Measurements from ENCODE around the gene GRIK4.
A peak's percentile ranks its signal among the peaks of the same experiment; 100 is the strongest.

GRIK4 gene

DNA sequence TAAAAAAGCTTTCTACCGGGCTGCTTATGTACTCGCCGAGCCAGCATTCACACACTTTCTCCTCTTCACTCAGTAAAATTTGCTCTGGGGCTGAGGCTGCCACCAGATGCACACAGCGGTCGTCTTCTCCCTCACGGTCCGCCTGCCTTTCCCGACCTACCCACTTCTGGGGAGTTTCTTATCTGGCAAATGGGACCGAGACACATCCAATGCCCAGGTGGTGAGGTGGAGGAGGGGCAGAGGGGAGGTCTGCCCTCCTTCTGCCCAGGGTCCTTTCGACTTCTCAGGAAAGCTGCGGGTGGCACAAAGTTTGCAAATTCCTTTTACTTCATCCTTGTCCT is 43.9 kb downstream of the GRIK4 start:
- no peak overlapping the region for H3K4me3 ChIP-seq (ENCODE audit: low read length)
- no peak for DNase-seq (ENCODE audit: low read depth)
- TF ChIP-seq, protein P1, sequence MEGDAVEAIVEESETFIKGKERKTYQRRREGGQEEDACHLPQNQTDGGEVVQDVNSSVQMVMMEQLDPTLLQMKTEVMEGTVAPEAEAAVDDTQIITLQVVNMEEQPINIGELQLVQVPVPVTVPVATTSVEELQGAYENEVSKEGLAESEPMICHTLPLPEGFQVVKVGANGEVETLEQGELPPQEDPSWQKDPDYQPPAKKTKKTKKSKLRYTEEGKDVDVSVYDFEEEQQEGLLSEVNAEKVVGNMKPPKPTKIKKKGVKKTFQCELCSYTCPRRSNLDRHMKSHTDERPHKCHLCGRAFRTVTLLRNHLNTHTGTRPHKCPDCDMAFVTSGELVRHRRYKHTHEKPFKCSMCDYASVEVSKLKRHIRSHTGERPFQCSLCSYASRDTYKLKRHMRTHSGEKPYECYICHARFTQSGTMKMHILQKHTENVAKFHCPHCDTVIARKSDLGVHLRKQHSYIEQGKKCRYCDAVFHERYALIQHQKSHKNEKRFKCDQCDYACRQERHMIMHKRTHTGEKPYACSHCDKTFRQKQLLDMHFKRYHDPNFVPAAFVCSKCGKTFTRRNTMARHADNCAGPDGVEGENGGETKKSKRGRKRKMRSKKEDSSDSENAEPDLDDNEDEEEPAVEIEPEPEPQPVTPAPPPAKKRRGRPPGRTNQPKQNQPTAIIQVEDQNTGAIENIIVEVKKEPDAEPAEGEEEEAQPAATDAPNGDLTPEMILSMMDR (conservative IDR thresholded peaks at IDR 0.05; ENCODE audit: low read length): no peak

DNA sequence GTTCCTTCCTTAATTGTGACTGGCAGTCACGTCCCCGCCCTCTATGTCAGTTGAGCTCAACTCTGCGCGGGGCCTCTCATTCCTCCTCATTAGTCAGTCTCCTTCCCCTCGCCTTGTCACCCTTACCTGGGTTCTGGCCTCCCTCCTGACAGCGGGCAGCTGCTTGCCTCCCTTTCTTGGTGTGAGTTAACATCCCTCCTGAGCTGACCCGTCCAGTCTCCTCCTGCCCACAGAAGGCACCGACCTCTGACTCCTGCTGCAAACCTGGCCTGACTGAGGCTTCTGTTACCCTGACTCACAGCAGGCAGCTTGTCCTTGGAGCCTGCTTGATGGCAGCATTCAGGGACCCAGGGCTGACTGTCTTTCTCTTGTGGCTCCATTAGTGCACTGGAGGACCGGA is 45.2 kb downstream of the GRIK4 start:
- DNase-seq (ENCODE audit: low read depth): no peak
- H3K4me3 ChIP-seq (ENCODE audit: low read length): no peak overlapping the region
- TF ChIP-seq, protein P1 (conservative IDR thresholded peaks at IDR 0.05; ENCODE audit: low read length): no peak

DNA sequence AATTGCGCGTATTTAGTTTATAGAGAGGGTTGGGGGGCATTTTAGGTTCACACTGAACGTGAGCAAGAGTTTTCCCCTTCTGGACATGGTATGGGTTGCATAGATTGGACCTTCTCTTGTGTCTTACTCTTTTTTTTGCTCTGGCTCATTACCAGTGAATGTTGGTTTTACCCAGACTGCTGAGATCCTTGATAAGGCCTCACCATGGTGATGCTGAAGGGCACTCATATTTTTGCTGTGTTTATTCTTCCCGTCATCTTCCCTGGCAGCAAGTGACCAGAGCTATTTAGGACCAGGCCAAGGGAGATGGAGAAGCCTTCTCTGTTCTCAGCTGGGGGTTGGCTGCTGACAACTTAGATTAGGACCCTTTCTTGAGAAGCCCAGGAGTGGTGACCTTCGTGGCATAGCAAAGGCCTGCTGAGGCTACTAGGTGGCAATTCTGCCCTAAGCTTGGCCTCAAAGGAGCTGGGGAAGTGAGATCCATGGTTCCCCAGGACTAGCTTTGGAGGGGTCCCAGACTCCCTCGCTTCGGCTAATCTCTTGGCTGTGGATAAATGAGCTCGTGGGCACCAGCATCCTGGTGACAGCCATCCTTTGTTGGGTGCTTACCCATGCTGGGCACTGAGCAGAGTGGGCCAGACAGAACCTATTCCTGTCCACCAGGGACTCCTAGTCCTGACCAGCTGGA is 47.3 kb downstream of the GRIK4 start:
- DNase-seq (ENCODE audit: low read depth): no peak
- TF ChIP-seq, protein P1 (conservative IDR thresholded peaks at IDR 0.05; ENCODE audit: low read length): no peak
- H3K4me3 ChIP-seq (ENCODE audit: low read length): no peak overlapping the region

DNA sequence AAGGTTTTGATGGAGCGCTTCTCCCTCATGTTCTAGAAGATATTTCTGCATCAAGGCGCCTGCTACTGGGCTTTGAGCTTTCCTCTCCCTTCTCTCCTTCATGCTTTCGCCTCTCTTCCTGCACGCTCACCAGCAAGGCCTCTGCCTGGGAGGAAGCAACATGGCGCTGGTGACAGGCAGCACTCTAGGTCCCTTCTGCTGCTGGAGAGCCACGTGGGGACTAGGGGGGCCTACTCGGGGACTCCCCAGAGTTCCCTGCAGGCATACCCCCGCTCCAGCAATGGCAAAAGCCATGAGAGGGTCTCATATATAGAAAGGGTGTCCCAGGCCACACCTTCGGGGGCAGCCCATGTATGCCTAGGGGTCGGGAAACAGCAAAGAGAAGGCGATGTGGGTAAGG is 49.7 kb downstream of the GRIK4 start:
- DNase-seq (ENCODE audit: low read depth): no peak
- TF ChIP-seq, protein P1 (conservative IDR thresholded peaks at IDR 0.05; ENCODE audit: low read length): no peak
- H3K4me3 ChIP-seq (ENCODE audit: low read length): no peak overlapping the region

DNA sequence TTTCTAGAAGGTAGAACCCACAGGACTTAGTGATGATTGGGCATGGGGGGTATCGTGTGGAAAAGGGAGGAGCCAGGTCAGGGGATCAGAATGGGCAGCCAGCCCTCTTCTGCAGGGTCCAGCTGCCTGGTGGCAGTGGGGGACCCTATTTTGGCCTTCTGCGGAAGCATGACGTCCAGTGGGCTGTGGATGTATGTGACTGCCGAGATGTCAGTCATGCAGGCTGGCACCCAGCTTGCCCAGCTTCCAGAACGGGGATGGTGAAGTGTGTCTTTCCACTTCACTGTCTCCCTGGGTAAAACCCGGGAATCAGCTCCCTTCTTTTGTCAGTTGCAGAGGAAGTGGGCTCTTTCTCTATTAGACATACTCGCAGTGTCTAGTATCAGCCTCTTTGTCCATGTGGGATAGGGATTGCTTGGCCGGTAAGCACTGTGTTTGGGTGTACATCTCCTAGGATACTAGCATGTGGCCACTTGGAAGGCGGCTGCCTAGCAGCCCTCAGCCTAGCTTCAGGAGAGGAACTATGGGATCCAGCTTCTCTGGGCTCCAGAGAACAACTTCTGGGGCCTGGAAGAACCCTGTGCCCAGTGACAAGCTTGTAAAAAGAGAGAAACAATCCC is 51.4 kb downstream of the GRIK4 start:
- no peak overlapping the region for H3K4me3 ChIP-seq (ENCODE audit: low read length)
- DNase-seq (ENCODE audit: low read depth): peak; percentile 29
- TF ChIP-seq, protein P1 (conservative IDR thresholded peaks at IDR 0.05; ENCODE audit: low read length): no peak

DNA sequence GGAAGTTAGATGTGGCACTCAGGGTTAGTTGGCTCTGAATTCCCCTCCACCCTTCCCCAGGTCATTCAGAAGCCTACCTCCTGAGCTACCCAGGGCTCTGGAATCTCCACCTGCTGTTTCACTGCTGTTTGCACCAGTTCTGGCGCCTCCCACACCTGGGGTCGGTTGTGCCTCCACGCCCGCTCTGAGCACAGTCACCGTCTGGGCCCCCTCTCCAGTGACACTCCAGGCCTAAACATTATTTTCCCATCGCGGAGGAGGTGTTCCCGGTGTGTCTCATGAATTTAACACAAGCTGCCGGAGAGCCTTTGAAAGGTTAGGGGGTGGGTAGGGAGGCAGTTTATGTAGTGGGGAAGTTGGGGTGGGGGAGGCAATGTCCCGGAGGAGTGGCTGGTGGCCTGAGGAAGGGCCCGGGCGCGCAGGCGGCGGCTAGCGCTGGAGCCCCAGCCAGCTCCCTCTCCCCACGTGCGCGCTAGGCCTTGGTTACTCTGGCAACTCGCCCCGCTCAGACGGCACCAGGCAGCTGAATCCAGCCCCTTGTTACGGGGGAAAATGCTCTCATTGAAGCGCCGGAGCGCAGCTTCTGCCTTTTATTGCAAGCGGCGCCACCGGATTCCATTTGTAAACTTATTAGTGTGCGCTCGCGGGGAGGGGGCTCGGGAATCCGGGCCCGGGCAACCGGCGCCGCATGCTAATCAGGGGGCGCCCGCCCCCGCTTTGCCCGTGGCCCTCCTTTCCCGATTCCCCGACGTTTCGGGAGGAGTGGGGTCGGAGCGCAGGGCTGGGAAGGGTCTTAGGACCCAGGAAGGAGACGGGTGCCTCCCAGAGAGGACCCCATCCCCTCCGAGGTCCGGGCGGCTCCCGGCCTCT is 52.4 kb downstream of the GRIK4 start:
- DNase-seq (ENCODE audit: low read depth): no peak
- H3K4me3 ChIP-seq (ENCODE audit: low read length): no peak overlapping the region
- TF ChIP-seq, protein P1 (conservative IDR thresholded peaks at IDR 0.05; ENCODE audit: low read length): no peak
